HG03280 (cell line): ENCODE results near the gene AMHR2.
"Not testable (repeated sequence)": the region's sequence is repeated elsewhere in the genome, so short reads cannot be mapped to it uniquely, and the experiment has no call there.

Source experiments
- ATAC-seq: cut with Tn5 transposase; IDR thresholded peaks from one replicate; pipeline ENCODE4 v1.9.1; 2021; ENCODE audit warnings: mild to moderate bottlenecking, moderate library complexity; ENCODE audit not compliant: unreplicated experiment

The AMHR2 gene

DNA sequence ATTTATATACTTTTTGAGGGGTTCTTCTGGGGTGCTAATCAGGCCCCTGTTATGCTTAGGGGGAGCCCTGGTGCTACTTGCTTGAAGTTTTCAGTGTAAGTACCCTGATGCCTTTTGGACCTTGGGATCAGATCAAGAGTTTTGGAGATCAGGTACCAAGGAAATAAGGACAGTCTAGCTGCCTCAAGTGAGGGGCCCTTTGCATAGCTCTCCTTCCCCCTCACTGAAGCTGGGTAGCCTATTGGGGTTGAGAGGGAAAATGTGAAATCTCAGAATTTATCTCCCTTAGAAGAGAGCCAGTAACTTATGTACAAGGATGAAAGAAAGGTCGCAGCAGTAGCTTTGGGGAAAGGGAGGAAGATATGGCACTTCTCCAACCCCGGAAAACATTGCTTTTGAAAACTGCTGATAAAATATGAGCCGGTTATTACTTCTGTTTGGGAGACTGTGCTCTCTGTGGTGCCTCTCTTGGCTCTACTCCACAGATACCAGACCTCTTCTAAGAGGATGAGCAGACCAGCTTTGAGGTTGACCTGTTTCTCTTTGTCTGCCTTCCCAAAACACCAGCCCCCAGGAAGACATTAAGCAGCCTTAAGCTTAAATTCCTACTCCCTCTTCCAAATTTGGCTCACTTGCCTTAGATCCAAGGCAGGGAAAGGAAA is 8.8 kb upstream of the AMHR2 start:
- ATAC-seq = no peak

DNA sequence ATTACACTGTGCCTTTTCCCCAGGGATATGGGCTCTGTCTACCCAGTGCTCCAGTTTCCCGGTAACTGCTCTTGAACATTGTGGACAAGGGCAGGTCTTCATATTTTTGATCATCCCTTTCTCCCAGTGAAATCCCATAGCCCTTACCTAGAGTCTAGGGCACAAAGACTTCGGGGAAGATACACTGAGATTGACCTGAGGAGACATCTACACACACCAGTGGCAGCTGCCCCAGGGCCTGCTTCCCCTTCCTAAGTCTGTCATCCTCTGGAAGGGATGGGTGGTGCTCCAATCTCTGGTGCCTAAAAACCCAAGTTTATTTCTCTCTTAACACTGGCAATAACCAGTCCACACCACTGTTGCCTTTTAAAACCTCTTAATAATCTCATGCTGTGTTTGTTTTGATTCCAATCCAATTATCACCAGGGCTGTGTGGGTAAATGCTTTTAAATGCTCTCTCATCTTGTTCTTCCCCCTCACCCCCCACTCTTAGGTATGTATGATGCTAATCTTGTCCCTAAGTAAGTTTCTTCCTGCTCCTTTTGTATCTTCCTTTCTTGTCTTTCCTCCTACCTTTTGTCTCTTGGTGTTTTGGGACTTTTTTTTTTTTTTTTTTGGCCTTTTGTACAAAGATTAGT is 7.8 kb upstream of the AMHR2 start:
- ATAC-seq = not testable (repeated sequence)

DNA sequence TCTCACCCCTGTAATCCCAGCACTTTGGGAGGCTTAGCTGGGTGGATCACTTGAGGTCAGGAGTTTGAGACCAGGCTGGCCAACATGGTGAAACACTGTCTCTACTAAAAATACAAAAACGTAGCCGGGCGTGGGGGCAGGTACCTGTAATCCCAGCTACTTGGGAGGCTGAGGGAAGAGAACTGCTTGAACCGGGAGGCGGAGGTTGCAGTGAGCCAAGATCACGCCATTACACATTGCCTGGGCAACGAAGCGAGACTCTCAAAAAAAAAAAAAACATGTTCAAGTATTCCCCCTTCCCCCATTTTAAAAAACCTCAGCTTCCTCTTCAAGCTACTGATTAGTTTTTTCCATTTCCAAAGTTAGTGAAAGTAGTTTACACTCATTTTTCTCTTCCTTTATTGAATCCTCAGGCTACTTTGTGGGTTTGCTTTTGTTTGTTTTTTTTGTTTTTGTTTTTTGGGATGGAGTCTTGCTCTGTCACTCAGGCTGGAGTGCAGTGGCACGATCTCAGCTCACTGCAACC is 6.3 kb upstream of the AMHR2 start:
- not testable (repeated sequence) for ATAC-seq

DNA sequence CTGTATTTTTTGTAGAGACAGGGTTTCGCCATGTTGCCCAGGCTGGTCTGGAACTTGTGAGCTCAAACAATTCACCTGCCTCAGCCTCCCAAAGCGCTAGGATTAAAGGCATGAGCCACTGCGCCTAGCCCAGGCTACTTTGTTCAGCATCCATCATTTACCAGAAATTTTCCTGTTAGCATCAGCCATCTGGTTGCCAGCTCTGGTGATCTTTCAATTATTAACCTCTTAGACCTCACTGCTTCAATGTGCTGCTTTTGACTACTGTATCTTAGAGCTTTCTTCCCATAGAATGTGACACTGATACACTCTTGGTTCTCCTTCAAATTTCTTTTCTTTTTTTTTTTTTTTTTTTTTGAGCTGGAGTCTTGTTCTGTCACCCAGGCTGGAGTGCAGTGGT is 5.4 kb upstream of the AMHR2 start:
- no peak for ATAC-seq

DNA sequence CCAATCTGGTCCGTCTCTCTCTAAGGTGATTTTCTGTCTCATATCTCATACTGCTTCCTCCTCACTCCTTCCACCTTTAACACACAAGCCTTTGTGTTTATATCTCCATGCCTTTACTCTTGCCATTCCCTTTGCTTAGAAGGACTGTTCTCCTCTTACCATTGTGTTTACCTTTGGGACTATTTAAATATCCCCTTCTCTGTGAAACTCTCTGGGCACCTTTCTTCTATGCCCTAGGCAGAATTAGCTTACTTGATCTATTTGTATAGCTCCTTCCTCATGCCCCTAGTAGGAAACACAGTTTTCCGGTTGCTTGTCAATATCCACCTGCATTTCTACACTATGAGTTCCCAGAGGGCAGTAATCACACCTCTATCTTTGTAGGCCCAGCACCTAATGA is 3.9 kb upstream of the AMHR2 start:
- no peak for ATAC-seq

DNA sequence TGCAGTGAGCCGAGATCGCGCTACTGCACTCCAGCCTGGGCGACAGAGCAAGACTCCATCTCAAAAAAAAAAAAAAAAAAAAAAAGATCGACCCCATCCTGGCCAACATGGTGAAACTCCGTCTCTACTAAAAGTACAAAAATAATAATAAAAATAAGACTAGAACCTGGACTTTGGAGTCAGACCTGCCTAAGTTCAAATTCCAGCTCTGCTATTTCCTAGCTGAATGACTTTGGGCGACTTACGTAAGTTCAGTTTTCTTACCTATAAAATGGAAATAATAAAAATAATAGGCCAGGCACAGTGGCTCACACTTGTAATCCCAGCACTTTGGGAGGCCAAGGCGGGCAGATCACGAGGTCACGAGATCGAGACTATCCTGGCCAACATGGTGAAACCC is 1.4 kb upstream of the AMHR2 start:
- not testable (repeated sequence) for ATAC-seq

DNA sequence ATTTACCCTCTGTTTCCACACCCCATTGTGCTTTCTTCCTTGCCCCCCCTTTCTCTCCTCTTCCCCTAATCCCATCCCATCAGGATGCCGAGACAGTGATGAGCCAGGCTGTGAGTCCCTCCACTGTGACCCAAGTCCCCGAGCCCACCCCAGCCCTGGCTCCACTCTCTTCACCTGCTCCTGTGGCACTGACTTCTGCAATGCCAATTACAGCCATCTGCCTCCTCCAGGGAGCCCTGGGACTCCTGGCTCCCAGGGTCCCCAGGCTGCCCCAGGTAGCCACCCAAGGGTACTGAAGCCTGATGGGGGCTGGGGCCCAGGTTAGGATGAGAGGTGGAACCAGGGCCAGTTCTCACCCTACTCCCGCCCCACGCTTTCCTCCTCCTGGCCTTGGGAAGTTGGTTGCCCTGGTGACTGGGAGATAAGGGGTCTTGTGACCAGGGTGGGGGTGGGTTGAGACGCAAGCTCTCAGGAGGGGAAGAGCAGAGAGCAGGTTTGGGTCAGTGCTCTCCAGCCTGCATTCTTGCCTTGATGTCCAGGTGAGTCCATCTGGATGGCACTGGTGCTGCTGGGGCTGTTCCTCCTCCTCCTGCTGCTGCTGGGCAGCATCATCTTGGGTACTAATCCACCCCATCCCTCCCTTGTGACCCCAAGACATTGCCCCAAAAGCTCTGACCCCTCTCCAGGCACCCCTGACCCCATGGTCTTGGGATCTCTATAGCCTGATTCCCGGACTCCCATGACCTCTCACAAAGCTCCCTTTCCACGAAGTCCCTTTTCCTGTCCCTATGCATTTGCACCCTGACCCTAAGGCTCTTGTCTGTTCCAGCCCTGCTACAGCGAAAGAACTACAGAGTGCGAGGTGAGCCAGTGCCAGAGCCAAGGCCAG is 1.2 kb downstream of the AMHR2 start:
- ATAC-seq = no peak

DNA sequence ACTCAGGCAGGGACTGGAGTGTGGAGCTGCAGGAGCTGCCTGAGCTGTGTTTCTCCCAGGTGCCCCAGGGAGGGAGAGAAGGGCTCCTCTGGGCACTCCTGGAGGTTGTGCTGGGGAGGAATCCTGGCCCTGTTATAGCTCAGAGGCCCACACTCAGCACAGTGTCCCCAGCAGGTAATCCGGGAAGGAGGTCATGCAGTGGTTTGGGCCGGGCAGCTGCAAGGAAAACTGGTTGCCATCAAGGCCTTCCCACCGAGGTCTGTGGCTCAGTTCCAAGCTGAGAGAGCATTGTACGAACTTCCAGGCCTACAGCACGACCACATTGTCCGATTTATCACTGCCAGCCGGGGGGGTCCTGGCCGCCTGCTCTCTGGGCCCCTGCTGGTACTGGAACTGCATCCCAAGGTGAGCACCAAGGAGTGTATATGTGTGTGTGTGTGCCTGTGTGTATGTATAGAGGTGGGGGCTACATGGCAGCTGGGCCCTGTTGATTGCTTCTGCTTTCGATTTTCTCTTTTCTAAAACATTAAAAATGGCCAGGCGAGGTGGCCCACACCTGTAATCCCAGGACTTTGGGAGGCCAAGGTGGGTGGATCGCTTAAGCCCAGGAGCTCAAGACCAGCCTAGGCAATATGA is 2.0 kb downstream of the AMHR2 start:
- ATAC-seq = no peak

DNA sequence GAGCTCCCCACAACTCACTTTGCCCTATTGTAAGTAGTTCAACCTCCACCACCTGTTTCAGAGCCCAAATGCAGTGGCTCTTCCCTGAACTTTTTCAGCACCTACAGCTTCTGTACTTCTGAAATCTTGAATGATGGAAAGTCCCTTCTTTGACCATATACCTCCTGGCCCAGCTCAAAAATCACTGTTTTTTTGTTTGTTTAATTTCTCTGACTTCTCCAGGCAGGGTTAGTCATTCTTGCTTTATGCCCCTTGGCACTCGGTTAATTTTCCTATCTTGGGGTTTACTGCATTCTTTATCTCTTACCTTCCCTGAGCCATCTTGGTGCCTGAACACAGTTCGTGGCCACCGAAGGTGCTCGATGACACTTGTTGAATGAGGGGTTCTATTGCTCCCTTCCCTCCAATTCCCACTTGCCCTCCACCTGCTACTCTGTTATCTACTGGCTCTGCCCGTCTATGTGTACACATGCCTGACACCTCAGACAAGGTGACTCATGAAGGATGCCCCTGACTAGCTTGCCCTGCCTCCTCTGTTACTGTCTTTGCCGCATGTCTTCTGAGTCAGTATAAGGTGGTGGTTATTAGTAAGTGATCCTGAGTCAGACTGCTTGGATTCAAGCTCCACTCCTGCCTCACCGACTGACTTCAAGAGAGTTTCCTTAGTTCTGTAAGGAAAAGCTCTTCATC is 4.4 kb downstream of the AMHR2 start:
- ATAC-seq = no peak

DNA sequence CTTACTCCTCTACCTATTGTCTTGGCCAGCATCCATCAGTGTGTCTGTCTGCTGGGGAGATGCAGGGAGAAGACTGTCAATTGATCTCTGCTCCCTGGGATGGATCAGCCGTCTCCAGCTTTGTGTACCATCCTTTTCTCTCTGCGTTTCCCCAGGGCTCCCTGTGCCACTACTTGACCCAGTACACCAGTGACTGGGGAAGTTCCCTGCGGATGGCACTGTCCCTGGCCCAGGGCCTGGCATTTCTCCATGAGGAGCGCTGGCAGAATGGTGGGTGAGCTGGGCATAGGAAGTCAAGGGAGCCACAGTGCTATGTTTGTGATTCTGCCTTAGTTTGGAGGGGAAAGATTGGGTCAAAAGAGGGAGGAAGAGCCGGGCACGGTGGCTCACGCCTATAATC is 5.1 kb downstream of the AMHR2 start:
- no peak for ATAC-seq

DNA sequence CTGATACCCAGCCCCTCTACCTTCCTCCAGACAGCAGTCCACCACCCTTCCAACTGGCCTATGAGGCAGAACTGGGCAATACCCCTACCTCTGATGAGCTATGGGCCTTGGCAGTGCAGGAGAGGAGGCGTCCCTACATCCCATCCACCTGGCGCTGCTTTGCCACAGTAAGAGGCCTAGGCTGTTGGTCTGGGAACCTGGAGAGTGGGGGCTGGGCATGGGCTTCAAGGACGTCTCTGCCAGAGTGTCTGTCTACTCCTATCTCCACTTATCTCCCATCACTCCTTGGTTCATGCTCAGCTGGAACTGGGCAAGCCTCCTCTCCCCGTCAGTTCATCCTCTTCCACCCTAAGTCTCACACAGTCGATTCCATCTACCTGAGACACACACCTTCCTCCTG is 6.5 kb downstream of the AMHR2 start:
- no peak for ATAC-seq

DNA sequence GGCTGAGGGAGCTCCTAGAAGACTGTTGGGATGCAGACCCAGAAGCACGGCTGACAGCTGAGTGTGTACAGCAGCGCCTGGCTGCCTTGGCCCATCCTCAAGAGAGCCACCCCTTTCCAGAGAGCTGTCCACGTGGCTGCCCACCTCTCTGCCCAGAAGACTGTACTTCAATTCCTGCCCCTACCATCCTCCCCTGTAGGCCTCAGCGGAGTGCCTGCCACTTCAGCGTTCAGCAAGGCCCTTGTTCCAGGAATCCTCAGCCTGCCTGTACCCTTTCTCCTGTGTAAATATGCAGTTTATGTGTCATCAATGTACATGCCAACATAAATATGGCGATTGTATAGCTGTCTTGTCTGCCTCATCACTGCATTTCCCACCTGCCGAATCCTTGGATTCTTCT is 7.5 kb downstream of the AMHR2 start:
- ATAC-seq = no peak

DNA sequence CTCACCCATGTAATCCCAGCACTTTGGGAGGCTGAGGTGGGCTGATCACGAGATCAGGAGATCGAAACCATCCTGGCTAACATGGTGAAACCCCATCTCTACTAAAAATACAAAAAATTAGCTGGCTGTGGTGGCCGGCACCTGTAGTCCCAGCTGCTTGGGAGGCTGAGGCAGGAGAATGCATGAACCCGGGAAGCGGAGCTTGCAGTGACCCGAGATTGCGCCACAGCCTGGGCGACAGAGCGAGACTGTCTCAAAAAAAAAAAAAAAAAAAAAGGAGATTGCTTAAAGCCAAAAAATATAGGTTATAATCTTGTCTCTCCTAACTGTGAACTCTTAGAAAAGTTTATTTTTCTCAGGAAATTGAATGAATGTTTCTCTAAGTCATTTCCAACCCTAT is 11.7 kb downstream of the AMHR2 start:
- not testable (repeated sequence) for ATAC-seq

DNA sequence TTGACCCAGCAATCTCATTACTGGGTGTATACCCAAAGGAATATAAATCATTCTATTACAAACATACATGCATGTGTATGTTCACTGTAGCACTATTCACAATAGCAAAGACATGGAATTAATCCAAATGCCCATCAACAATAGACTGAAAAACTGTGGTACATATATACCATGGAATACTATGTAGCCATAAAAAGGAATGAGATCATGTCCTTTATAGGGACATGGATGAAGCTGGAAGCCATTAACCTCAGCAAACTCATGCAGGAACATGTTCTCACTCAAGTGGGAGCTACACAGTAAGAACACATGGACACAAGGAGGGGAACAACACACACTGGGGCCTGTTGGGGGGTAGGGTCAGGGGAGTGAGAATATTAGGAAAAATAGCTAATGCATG is 15.9 kb downstream of the AMHR2 start:
- not testable (repeated sequence) for ATAC-seq

DNA sequence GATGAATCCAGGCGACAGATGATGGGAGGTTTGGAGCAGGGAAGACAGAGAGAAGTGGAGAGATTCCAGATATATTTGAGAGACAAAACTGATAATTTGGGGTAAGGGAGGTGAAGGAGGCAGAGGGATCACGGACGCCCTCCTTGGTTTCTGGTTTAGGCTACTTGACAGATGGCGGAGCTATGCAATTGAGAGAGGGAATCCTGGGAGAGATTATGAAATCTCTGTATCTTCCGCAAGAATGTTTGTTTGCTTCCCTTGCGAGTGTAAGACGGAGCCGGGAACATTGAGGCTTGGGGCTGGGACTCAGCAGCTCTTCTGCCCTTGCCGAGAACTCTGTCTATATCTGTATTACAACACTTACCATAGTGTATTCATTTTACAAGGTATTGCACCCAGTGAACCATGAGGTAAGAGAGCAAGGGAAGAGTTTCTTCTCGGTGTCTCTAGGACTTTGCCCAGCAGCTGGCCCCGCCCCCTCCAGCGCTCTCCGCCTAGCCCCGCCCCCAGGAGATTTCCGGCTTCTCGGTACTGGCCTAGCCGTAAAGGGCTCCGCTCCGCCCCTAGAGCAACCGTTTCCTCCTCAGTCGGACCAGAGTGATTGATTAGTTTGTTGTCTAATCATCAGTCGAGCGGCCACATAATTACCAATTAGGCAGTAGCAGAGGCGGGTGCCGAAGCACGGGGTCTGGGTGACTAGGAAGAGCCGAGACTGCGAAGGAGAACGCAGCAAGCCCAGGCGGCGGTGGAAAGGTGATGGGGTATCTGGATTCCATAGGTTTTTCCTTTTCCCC is 17.6 kb downstream of the AMHR2 start, which contains the start of gene PRR13:
Gene PRR13 (plus strand): TSS at position 695 of the 794 bp plus-strand sequence. CDS start 981 bp downstream, outside the sequence.
- ATAC-seq = peak; percentile 99

DNA sequence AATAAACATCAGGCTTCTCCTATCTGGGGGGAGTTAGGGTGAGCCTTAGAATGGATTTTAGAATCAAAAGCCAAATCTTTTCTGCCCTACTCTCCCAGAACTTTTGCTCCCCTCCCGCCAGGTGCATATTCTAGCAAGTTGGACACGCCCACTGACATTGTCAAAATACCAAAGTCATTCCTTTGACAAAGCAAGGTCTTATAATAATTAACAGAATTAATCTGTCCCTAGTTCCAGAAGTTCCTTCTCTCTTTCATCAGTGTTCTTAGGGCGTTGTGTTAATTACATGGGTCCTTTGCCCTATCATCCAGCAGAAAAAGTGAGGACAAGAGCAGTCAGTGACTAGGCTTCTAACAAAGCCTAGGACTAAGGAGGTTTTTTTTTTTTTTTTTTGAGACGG is 20.3 kb downstream of the AMHR2 start:
- ATAC-seq = no peak

DNA sequence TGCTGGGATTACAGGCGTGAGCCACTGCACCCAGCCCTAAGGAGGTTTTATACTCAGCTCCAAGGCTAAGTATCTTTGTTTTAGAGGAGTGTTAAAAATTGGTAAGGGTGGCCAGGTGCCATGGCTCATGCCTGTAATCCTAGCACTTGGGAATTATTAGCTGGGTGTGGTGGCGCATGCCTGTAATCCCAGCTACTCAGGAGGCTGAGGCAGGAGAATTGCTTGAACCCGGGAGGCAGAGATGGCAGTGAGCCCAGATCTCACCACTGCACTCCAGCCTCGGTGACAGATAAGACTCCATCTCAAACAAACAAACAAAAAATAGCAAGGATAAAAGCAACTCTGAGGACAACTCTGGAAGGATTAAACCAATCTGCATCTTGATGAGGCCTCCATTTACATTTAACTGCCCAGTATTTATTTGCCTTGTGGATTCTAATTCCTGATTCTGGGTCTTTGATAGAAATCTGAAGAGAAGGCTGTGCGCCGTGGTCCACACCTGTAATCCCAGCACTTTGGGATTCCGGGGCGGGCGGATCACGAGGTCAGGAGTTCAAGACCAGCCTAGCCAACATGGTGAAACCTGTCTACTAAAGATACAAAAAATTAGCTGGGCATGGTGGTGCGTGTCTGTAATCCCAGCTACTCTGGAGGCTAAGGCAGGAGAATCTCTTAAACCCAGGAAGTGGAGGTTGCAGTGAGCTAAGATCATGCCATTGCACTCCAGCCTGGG is 21.1 kb downstream of the AMHR2 start:
- ATAC-seq = not testable (repeated sequence)

DNA sequence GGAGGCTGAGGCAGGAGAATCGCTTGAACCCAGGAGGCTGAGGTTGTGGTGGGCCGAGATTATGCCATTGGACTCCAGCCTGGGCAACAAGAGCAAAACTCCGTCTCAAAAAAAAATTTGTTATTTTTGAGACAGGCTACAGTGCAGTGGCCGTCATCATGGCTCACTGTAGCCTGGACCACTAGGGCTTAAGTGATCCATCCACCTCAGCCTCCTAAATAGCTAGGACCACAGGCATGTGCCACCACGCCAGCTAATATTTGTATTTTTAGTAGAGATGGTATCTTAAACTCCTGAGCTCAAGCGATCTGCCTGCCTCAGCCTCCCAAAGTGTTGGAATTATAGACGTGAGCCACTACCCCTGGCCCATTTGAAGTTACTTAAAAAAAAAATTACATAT is 27.3 kb downstream of the AMHR2 start:
- no peak for ATAC-seq

DNA sequence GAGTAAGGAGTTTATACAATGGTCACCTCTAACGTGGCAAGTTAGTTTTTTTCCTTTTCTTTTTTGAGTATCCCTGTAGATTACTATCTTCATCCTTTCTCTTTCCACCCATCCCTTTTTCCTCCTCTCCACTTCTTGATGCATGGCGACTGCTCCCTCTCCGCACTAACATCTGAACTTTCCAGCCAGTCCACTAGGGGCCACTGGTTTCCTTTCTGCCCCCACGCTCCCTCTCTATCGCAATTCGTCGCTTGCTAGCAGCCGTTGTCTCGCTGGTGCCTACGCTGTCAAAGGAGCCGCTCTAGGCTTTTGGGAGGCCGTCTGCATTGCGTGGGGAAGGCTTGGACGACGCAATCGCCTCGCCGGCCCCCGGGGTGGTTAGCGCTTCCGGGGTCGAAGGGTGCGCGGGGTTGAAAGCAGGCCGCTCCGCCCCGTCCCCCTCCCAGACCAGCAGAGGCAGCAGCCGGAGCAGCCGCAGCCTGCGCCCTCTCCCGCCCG is 28.1 kb downstream of the AMHR2 start, which contains the start of gene PCBP2:
Gene PCBP2 (plus strand): TSS at position 442 of the 498 bp plus-strand sequence. CDS start 2,699 bp downstream, outside the sequence.
- ATAC-seq = peak; percentile 96
